GM18505 (cell line): ENCODE measurements around the gene C14orf132.

Experiments
- ATAC-seq: cut with Tn5 transposase; IDR thresholded peaks from one replicate; pipeline ENCODE4 v1.9.1; 2021; ENCODE audit not compliant: unreplicated experiment
- POLR2A ChIP-seq: IDR thresholded peaks from 4 replicates; pipeline ENCODE4 v1.6.1; 2011; ENCODE audit warnings: borderline replicate concordance; ENCODE audit not compliant: insufficient read depth, insufficient read length; ENCODE audit errors: extremely low read depth

Gene C14orf132

GRCh38 chr14:96108061-96108795, 69.1 kb downstream of the C14orf132 start:
- no peak for TF ChIP-seq POLR2A
- no peak for ATAC-seq

GRCh38 chr14:96108911-96109310, 69.7 kb downstream of the C14orf132 start:
- no peak for ATAC-seq
- TF ChIP-seq POLR2A = no peak

GRCh38 chr14:96109596-96110355, 70.6 kb downstream of the C14orf132 start:
- no peak for TF ChIP-seq POLR2A
- ATAC-seq = no peak

GRCh38 chr14:96112032-96112431, 72.9 kb downstream of the C14orf132 start:
- no peak for ATAC-seq
- no peak for TF ChIP-seq POLR2A

GRCh38 chr14:96114002-96114401, 74.8 kb downstream of the C14orf132 start:
- no peak for ATAC-seq
- no peak for TF ChIP-seq POLR2A

GRCh38 chr14:96117101-96117897, 78.1 kb downstream of the C14orf132 start:
- no peak for ATAC-seq
- no peak for TF ChIP-seq POLR2A

- TF ChIP-seq POLR2A = no peak
- no peak for ATAC-seq
Measured at GRCh38 chr14:96117960-96118359, 78.8 kb downstream of the C14orf132 start.

GRCh38 chr14:96118391-96118790, 79.2 kb downstream of the C14orf132 start:
- no peak for ATAC-seq
- TF ChIP-seq POLR2A = no peak

- TF ChIP-seq POLR2A = no peak
- no peak for ATAC-seq
Measured at GRCh38 chr14:96119947-96120346, 80.8 kb downstream of the C14orf132 start.

- no peak for TF ChIP-seq POLR2A
- no peak for ATAC-seq
Measured at GRCh38 chr14:96120392-96120791, 81.2 kb downstream of the C14orf132 start.

GRCh38 chr14:96120941-96121340, 81.8 kb downstream of the C14orf132 start:
- TF ChIP-seq POLR2A = no peak

GRCh38 chr14:96121660-96122395, 82.7 kb downstream of the C14orf132 start:
- TF ChIP-seq POLR2A = no peak
- ATAC-seq = no peak

More at GRCh38 chr14:96120941-96121340, 81.8 kb downstream of the C14orf132 start:
- ATAC-seq = no peak

- ATAC-seq = no peak
- no peak for TF ChIP-seq POLR2A
Measured at GRCh38 chr14:96122496-96122895, 83.3 kb downstream of the C14orf132 start.
